HepG2 (cell line): ENCODE results near the gene SKI. TPM values are rescaled to one million over a fixed set of nuclear protein-coding genes. Genes with fewer than 3 reads are reported as not detected.

Experiments used
- MIXL1 ChIP-seq: IDR thresholded peaks from 2 replicates; pipeline ENCODE4 v1.6.1; 2016
- PPARG ChIP-seq: conservative IDR thresholded peaks from 2 replicates; pipeline ENCODE4 v1.6.1; 2016; ENCODE audit warnings: missing biosample characterization, missing genetic modification reagents
- SIN3A ChIP-seq: IDR thresholded peaks from 2 replicates; pipeline ENCODE4 v1.6.1; 2011; ENCODE audit warnings: low read depth, mild to moderate bottlenecking, control low read depth, low read length, borderline replicate concordance
- SP140L ChIP-seq: sonication (generic); formaldehyde crosslinking; IDR thresholded peaks from 2 replicates; pipeline ENCODE4 v1.4.0; 2020; ENCODE audit warnings: missing genetic modification reagents, borderline replicate concordance
- ZNF644 ChIP-seq: IDR thresholded peaks from 2 replicates; pipeline ENCODE4 v1.6.1; 2016; ENCODE audit warnings: low read depth
- polyA plus RNA-seq, 8 experiments: library from polyadenylated mRNA; depleted of rRNA in 3 of 8; stranded (reverse) in 7 of 8; unstranded in 1 of 8; fragments of >200 nt; fragmentation: Illumina TruSeq in 4 of 8; extraction: Trizol in 4 of 8; gene quantifications; 2 replicates each; pipeline versions ENCODE4 v1.2.1 to v1.2.3, GENCODE V29; 2011 to 2016; ENCODE audit warnings: low read depth in 4 of 8, missing spikeins in 1 of 8, mixed read lengths in 1 of 8; ENCODE audit not compliant: insufficient read depth in 1 of 8
- total RNA-seq, 5 experiments: library from RNA; depleted of rRNA; stranded (reverse); fragments of >200 nt; fragmentation: Illumina TruSeq; extraction: Trizol; gene quantifications; 2 replicates each; pipeline ENCODE4 v1.2.3, GENCODE V29; 2016; ENCODE audit warnings: low read depth in 1 of 5
- TF ChIP-seq, protein P1 (sequence below): IDR thresholded peaks from 2 replicates; pipeline ENCODE4 v1.6.1; 2016; ENCODE audit warnings: missing compliant biosample characterization, missing genetic modification reagents, borderline replicate concordance
- TF ChIP-seq, protein P2 (sequence below): sonication (generic); formaldehyde crosslinking; conservative IDR thresholded peaks from 2 replicates; pipeline ENCODE4 v1.4.0; 2020; ENCODE audit warnings: mild to moderate bottlenecking, missing genetic modification reagents, moderate library complexity
- TF ChIP-seq, protein P3 (sequence below): IDR thresholded peaks from 2 replicates; pipeline ENCODE4 v1.6.1; 2016; ENCODE audit warnings: missing genetic modification reagents, missing compliant biosample characterization
- TF ChIP-seq, protein P4 (sequence below): sonication (generic); formaldehyde crosslinking; IDR thresholded peaks from 2 replicates; pipeline ENCODE4 v1.4.0; 2020; ENCODE audit warnings: mild to moderate bottlenecking, missing genetic modification reagents
- TF ChIP-seq, protein P5 (sequence below): sonication (generic); formaldehyde crosslinking; IDR thresholded peaks from 2 replicates; pipeline ENCODE4 v1.4.0; 2020; ENCODE audit warnings: missing genetic modification reagents
- TF ChIP-seq, protein P6 (sequence below): sonication (generic); formaldehyde crosslinking; IDR thresholded peaks from 2 replicates; pipeline ENCODE4 v1.4.0; 2020; ENCODE audit warnings: missing genetic modification reagents
- TF ChIP-seq, protein P7 (sequence below): sonication (generic); formaldehyde crosslinking; IDR thresholded peaks from 2 replicates; pipeline ENCODE4 v1.4.0; 2020; ENCODE audit warnings: mild to moderate bottlenecking, missing genetic modification reagents

Gene SKI
- total and polyA plus RNA-seq, 2 of the 13 experiments (the other 11 are each of a cell fraction or from before 2014, with no cell fraction given): 4.7 to 6.9 TPM

DNA sequence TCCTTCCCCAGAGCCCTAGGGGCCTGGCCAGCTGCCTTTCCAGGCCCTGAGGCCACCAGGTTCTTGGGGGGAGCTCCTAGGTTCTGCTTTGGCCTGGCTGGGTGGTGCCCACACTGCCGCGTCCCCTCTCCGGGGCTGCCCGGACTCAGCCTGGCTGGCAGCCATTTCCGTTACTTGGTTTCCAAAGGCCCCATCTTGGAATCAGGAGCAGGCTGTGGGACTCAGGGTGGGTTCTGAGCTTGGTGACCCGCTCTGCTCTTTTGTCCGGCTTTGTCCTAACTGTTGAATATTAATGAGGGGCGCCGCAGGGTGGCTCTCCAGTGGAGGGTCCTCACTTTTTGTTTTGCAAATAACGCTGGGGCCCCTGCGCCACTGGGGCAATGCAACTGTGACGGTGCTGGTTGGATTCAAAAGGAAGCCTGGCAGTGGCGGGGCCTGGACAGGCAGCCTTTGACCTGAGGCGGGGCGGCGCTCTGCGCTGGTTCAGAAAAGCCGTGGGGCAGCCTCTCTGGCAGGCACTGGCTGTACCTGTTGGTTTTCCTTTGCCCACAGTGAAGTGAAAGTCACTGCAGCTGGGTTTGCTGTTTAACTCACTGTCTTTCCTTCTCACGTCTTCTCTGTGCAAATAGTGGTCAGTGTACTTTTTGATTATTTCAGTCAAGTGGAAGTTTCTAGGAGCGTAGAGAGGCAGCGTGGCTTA lies 20.2 kb downstream of the SKI start (continued):
- TF ChIP-seq, protein P1, sequence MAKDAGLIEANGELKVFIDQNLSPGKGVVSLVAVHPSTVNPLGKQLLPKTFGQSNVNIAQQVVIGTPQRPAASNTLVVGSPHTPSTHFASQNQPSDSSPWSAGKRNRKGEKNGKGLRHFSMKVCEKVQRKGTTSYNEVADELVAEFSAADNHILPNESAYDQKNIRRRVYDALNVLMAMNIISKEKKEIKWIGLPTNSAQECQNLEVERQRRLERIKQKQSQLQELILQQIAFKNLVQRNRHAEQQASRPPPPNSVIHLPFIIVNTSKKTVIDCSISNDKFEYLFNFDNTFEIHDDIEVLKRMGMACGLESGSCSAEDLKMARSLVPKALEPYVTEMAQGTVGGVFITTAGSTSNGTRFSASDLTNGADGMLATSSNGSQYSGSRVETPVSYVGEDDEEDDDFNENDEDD (CRISPR knock-in tag): peak; percentile 41; the same call in 1 of the 2 replicates
- TF ChIP-seq SIN3A (0 out of 2 replicates have a peak, but pooled peaks have one; percentile 14), ZNF644 (CRISPR knock-in tag) (0 out of 2 replicates have a peak, but pooled peaks have one; percentile 29), MIXL1 (CRISPR knock-in tag) (0 out of 2 replicates have a peak, but pooled peaks have one; percentile 14), SP140L (CRISPR knock-in tag) (no peak), PPARG (0 out of 2 replicates have a peak, but pooled peaks have one; percentile 17)
- TF ChIP-seq, protein P2, sequence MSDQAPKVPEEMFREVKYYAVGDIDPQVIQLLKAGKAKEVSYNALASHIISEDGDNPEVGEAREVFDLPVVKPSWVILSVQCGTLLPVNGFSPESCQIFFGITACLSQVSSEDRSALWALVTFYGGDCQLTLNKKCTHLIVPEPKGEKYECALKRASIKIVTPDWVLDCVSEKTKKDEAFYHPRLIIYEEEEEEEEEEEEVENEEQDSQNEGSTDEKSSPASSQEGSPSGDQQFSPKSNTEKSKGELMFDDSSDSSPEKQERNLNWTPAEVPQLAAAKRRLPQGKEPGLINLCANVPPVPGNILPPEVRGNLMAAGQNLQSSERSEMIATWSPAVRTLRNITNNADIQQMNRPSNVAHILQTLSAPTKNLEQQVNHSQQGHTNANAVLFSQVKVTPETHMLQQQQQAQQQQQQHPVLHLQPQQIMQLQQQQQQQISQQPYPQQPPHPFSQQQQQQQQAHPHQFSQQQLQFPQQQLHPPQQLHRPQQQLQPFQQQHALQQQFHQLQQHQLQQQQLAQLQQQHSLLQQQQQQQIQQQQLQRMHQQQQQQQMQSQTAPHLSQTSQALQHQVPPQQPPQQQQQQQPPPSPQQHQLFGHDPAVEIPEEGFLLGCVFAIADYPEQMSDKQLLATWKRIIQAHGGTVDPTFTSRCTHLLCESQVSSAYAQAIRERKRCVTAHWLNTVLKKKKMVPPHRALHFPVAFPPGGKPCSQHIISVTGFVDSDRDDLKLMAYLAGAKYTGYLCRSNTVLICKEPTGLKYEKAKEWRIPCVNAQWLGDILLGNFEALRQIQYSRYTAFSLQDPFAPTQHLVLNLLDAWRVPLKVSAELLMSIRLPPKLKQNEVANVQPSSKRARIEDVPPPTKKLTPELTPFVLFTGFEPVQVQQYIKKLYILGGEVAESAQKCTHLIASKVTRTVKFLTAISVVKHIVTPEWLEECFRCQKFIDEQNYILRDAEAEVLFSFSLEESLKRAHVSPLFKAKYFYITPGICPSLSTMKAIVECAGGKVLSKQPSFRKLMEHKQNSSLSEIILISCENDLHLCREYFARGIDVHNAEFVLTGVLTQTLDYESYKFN: peak; percentile 65
- TF ChIP-seq, protein P3, sequence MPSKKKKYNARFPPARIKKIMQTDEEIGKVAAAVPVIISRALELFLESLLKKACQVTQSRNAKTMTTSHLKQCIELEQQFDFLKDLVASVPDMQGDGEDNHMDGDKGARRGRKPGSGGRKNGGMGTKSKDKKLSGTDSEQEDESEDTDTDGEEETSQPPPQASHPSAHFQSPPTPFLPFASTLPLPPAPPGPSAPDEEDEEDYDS (CRISPR knock-in tag): 0 out of 2 replicates have a peak, but pooled peaks have one; percentile 20
- TF ChIP-seq, protein P4, sequence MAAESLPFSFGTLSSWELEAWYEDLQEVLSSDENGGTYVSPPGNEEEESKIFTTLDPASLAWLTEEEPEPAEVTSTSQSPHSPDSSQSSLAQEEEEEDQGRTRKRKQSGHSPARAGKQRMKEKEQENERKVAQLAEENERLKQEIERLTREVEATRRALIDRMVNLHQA (CRISPR knock-in tag): no peak
- TF ChIP-seq, protein P5, sequence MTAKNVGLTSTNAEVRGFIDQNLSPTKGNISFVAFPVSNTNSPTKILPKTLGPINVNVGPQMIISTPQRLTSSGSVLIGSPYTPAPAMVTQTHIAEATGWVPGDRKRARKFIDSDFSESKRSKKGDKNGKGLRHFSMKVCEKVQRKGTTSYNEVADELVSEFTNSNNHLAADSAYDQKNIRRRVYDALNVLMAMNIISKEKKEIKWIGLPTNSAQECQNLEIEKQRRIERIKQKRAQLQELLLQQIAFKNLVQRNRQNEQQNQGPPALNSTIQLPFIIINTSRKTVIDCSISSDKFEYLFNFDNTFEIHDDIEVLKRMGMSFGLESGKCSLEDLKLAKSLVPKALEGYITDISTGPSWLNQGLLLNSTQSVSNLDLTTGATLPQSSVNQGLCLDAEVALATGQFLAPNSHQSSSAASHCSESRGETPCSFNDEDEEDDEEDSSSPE (CRISPR knock-in tag): peak; percentile 32; the same call in 1 of the 2 replicates
- TF ChIP-seq, protein P6, sequence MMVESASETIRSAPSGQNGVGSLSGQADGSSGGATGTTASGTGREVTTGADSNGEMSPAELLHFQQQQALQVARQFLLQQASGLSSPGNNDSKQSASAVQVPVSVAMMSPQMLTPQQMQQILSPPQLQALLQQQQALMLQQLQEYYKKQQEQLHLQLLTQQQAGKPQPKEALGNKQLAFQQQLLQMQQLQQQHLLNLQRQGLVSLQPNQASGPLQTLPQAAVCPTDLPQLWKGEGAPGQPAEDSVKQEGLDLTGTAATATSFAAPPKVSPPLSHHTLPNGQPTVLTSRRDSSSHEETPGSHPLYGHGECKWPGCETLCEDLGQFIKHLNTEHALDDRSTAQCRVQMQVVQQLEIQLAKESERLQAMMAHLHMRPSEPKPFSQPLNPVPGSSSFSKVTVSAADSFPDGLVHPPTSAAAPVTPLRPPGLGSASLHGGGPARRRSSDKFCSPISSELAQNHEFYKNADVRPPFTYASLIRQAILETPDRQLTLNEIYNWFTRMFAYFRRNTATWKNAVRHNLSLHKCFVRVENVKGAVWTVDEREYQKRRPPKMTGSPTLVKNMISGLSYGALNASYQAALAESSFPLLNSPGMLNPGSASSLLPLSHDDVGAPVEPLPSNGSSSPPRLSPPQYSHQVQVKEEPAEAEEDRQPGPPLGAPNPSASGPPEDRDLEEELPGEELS: peak; percentile 55; the same call in 1 of the 2 replicates
- TF ChIP-seq, protein P7, sequence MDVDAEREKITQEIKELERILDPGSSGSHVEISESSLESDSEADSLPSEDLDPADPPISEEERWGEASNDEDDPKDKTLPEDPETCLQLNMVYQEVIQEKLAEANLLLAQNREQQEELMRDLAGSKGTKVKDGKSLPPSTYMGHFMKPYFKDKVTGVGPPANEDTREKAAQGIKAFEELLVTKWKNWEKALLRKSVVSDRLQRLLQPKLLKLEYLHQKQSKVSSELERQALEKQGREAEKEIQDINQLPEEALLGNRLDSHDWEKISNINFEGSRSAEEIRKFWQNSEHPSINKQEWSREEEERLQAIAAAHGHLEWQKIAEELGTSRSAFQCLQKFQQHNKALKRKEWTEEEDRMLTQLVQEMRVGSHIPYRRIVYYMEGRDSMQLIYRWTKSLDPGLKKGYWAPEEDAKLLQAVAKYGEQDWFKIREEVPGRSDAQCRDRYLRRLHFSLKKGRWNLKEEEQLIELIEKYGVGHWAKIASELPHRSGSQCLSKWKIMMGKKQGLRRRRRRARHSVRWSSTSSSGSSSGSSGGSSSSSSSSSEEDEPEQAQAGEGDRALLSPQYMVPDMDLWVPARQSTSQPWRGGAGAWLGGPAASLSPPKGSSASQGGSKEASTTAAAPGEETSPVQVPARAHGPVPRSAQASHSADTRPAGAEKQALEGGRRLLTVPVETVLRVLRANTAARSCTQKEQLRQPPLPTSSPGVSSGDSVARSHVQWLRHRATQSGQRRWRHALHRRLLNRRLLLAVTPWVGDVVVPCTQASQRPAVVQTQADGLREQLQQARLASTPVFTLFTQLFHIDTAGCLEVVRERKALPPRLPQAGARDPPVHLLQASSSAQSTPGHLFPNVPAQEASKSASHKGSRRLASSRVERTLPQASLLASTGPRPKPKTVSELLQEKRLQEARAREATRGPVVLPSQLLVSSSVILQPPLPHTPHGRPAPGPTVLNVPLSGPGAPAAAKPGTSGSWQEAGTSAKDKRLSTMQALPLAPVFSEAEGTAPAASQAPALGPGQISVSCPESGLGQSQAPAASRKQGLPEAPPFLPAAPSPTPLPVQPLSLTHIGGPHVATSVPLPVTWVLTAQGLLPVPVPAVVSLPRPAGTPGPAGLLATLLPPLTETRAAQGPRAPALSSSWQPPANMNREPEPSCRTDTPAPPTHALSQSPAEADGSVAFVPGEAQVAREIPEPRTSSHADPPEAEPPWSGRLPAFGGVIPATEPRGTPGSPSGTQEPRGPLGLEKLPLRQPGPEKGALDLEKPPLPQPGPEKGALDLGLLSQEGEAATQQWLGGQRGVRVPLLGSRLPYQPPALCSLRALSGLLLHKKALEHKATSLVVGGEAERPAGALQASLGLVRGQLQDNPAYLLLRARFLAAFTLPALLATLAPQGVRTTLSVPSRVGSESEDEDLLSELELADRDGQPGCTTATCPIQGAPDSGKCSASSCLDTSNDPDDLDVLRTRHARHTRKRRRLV (CRISPR knock-in tag): 0 out of 2 replicates have a peak, but pooled peaks have one; percentile 68
